Forelimb muscle (tissue), 1 donor: ENCODE data around the gene ZNF442. TPM values are rescaled to one million over a fixed set of nuclear protein-coding genes. Genes with fewer than 3 reads are reported as not detected.
"Not testable (repeated sequence)": the region's sequence is repeated elsewhere in the genome, so short reads cannot be mapped to it uniquely, and the experiment has no call there.

Source experiments
- DNase-seq: peaks from one replicate; pipeline ENCODE4 v3.0.0-alpha.2; 2013; ENCODE audit warnings: low read depth
- polyA plus RNA-seq: library from polyadenylated mRNA; unstranded; fragments of 120-200 nt; gene quantifications from one replicate; pipeline ENCODE4 v1.2.1, GENCODE V29; 2013; ENCODE audit not compliant: insufficient read length

ZNF442 gene
- polyA plus RNA-seq, 1 donor, result 1.9 TPM

DNA sequence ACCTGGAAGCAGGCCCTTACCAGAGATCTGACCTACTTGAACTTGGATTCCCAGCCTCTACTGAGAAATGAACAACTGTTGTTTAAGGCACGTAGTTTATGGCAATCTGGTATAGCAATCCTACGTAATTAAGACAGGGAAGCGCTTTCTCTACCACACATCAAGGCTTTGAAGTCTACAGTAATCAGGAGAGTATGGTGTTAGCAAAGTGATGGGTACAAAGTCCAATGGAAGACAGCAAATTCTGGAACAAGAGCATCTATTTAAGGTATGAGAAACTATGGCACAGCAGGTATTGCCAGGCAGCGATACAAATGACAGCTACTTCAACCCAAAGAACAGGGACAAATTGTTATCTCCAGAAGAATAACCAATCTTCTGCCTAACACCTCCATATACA, 35.1 kb downstream of the ZNF442 start:
- no peak for DNase-seq

- no peak for DNase-seq
Observed at GRCh38 chr19:12325690-12326089, 39.8 kb downstream of the ZNF442 start.

GRCh38 chr19:12318782-12319413, 46.6 kb downstream of the ZNF442 start:
- no peak for DNase-seq

GRCh38 chr19:12314553-12314952, 50.9 kb downstream of the ZNF442 start:
- DNase-seq, result no peak

GRCh38 chr19:12308891-12309290, 56.6 kb downstream of the ZNF442 start:
- not testable (repeated sequence) for DNase-seq

Other genes with a start within 250 kb of the ZNF442 start
- gene ZNF20, start 225.3 kb downstream of the ZNF442 start, polyA plus RNA-seq, result 2.1 TPM
- gene ZNF625, start 208.9 kb downstream of the ZNF442 start, polyA plus RNA-seq, result 4.2 TPM
- 6.1 TPM for gene ZNF136, start 202.6 kb downstream of the ZNF442 start, polyA plus RNA-seq
- 9.0 TPM for gene ZNF44, start 70.8 kb downstream of the ZNF442 start, polyA plus RNA-seq
- gene ZNF563, start 32.0 kb downstream of the ZNF442 start, polyA plus RNA-seq, result 1.8 TPM
- 4.0 TPM for gene ZNF799, start 35.6 kb upstream of the ZNF442 start, polyA plus RNA-seq
- gene ZNF443, start 75.3 kb upstream of the ZNF442 start, polyA plus RNA-seq, result 3.5 TPM
- 2.7 TPM for gene ZNF709, start 119.1 kb upstream of the ZNF442 start, polyA plus RNA-seq
- gene ZNF564, start 185.8 kb upstream of the ZNF442 start, polyA plus RNA-seq, result 4.6 TPM
- gene ZNF490, start 245.1 kb upstream of the ZNF442 start, polyA plus RNA-seq, result 2.6 TPM
- gene ZNF791, start 245.2 kb upstream of the ZNF442 start, polyA plus RNA-seq, result 14.4 TPM